Activated T-cell treated with anti-CD3 and anti-CD28 coated beads for 4 hours (primary cell): ENCODE results near the gene CEACAM1.
"Not testable (repeated sequence)": the region's sequence is repeated elsewhere in the genome, so short reads cannot be mapped to it uniquely, and the experiment has no call there.

Experiments used
- DNase-seq: peaks from one replicate; pipeline ENCODE4 v3.0.0-alpha.2; 2020

The CEACAM1 gene

GRCh38 chr19:42547929-42548328 lies 19.6 kb upstream of the CEACAM1 start:
- no peak for DNase-seq

GRCh38 chr19:42546831-42547500 lies 18.7 kb upstream of the CEACAM1 start:
- DNase-seq: no peak

GRCh38 chr19:42544146-42544545 lies 15.9 kb upstream of the CEACAM1 start:
- no peak for DNase-seq

- DNase-seq: no peak
These were observed 14.5 kb upstream of the CEACAM1 start for GRCh38 chr19:42542791-42543190.

- no peak for DNase-seq
These were observed 11.8 kb upstream of the CEACAM1 start for GRCh38 chr19:42540071-42540553.

GRCh38 chr19:42538841-42539709 lies 10.8 kb upstream of the CEACAM1 start:
- DNase-seq: no peak

- DNase-seq: not testable (repeated sequence)
These were observed 7.0 kb upstream of the CEACAM1 start for GRCh38 chr19:42535276-42535675.

- DNase-seq: no peak
These were observed 6.1 kb upstream of the CEACAM1 start for GRCh38 chr19:42534391-42534790.

- no peak for DNase-seq
These were observed 4.6 kb upstream of the CEACAM1 start for GRCh38 chr19:42532891-42533290.

- DNase-seq: no peak
These were observed 3.0 kb upstream of the CEACAM1 start for GRCh38 chr19:42531313-42531712.

GRCh38 chr19:42529248-42529764 lies 1.0 kb upstream of the CEACAM1 start:
- peak; percentile 63 for DNase-seq

GRCh38 chr19:42524943-42525342 lies 3.3 kb downstream of the CEACAM1 start:
- DNase-seq: no peak

- no peak for DNase-seq
These were observed 4.0 kb downstream of the CEACAM1 start for GRCh38 chr19:42524250-42524649.

GRCh38 chr19:42522262-42522661 lies 6.0 kb downstream of the CEACAM1 start:
- DNase-seq: not testable (repeated sequence)

GRCh38 chr19:42521346-42522030 lies 6.8 kb downstream of the CEACAM1 start:
- DNase-seq: no peak

GRCh38 chr19:42519108-42519507 lies 9.2 kb downstream of the CEACAM1 start:
- no peak for DNase-seq

- DNase-seq: no peak
These were observed 11.5 kb downstream of the CEACAM1 start for GRCh38 chr19:42516771-42517170.

- no peak for DNase-seq
These were observed 12.9 kb downstream of the CEACAM1 start for GRCh38 chr19:42515241-42515832.

GRCh38 chr19:42514449-42514848 lies 13.8 kb downstream of the CEACAM1 start:
- DNase-seq: no peak

- DNase-seq: no peak
These were observed 15.5 kb downstream of the CEACAM1 start for GRCh38 chr19:42512743-42513304.

- DNase-seq: no peak
These were observed 16.1 kb downstream of the CEACAM1 start for GRCh38 chr19:42512130-42512636.

GRCh38 chr19:42511340-42511739 lies 16.9 kb downstream of the CEACAM1 start:
- DNase-seq: no peak
